ENCODE results near the gene PARP15. TPM values are rescaled to one million over a fixed set of nuclear protein-coding genes. Genes with fewer than 3 reads are reported as not detected.

The PARP15 gene
- total RNA-seq, 2 experiments from 2014 or later, result 41.6 to 41.8 TPM

GRCh38 chr3:122572940-122573412, 4.5 kb upstream of the PARP15 start:
- CTCF ChIA-PET, result no interaction called here
- H3K27me3 ChIP-seq (ENCODE audit: control insufficient read depth in 1 of 2, insufficient read depth in 2 of 2, low read length in 2 of 2), result no peaks in the 10 kb centered on the region
- H3K36me3 ChIP-seq (ENCODE audit: insufficient read depth, low read length), result peaks cover 42% of the 10 kb centered on the region
- intact Hi-C loops (cut with DNase I, micrococcal nuclease), result no loop called here
- POLR2A ChIA-PET, result no interaction called here
- Mint-ChIP-seq H3K27me3 (no peaks in the 10 kb centered on the region), H3K36me3 (ENCODE audit: low read depth) (peaks cover 65% of the 10 kb centered on the region), H3K27ac (peak overlapping the region; percentile 67), H3K4me1 (ENCODE audit: low read depth) (peaks cover 65% of the 10 kb centered on the region), H3K9me3 (no peaks in the 10 kb centered on the region), H3K4me3 (peak overlapping the region; percentile 50)
- DNase-seq, result peak in 7 of 14 experiments; percentile 4 to 74 (median 43)
- H3K9me3 ChIP-seq (ENCODE audit: control insufficient read depth in 1 of 2, insufficient read depth in 1 of 2, low read length in 2 of 2), result no peaks in the 10 kb centered on the region
- H3K4me1 ChIP-seq (ENCODE audit: insufficient read depth, low read length), result peaks cover 37% of the 10 kb centered on the region
- no peak for ATAC-seq (ENCODE audit: poor library complexity)
- no peak overlapping the region for H3K4me3 ChIP-seq (ENCODE audit: low read length)
- TF ChIP-seq CTCF (IDR thresholded peaks at IDR 0.05), result no peak
- H3K27ac ChIP-seq (ENCODE audit: low read depth in 1 of 2, low read length in 2 of 2), result peak overlapping the region in 1 of 2 donors; percentile 38

GRCh38 chr3:122576174-122576940, 1.1 kb upstream of the PARP15 start:
- POLR2A ChIA-PET, result interaction anchor here (0.7 to 1.5 kb wide), 4 partner anchors 11 to 27 kb away, joined by 3 to 4 read pairs (median 4); partner anchors contain the start of genes DTX3L and PARP9
- TF ChIP-seq CTCF (IDR thresholded peaks at IDR 0.05), result no peak
- H3K27me3 ChIP-seq (ENCODE audit: control insufficient read depth in 1 of 2, insufficient read depth in 2 of 2, low read length in 2 of 2), result no peaks in the 10 kb centered on the region
- peaks cover 29% of the 10 kb centered on the region for H3K4me1 ChIP-seq (ENCODE audit: insufficient read depth, low read length)
- CTCF ChIA-PET, result interaction anchor here (0.9 kb wide), 1 partner anchor 12 kb away, joined by 3 read pairs; no protein-coding TSS in a partner anchor
- H3K9me3 ChIP-seq (ENCODE audit: control insufficient read depth in 1 of 2, insufficient read depth in 1 of 2, low read length in 2 of 2), result peaks cover 0 to 2% of the 10 kb centered on the region in 2 experiments
- H3K36me3 Mint-ChIP-seq (ENCODE audit: low read depth), result peaks cover 57% of the 10 kb centered on the region
- intact Hi-C loops (cut with DNase I, micrococcal nuclease), result loop anchor here in 1 of 2 experiments (1.0 to 5.0 kb wide), 2 partner anchors 11 to 216 kb away; partner anchors contain the start of gene HSPBAP1
- H3K27me3 Mint-ChIP-seq, result no peaks in the 10 kb centered on the region
- DNase-seq, result peak in 2 of 14 experiments; percentile 26 to 32
- H3K27ac ChIP-seq (ENCODE audit: low read depth in 1 of 2, low read length in 2 of 2), result peak overlapping the region in 1 of 2 donors; percentile 53
- H3K4me3 Mint-ChIP-seq, result peak overlapping the region; percentile 99
- peak; percentile 20 for ATAC-seq (ENCODE audit: poor library complexity)
- peaks cover 2% of the 10 kb centered on the region for H3K9me3 Mint-ChIP-seq
- peaks cover 12% of the 10 kb centered on the region for H3K36me3 ChIP-seq (ENCODE audit: insufficient read depth, low read length)
- peaks cover 68% of the 10 kb centered on the region for H3K4me1 Mint-ChIP-seq (ENCODE audit: low read depth)
- no peak overlapping the region for H3K4me3 ChIP-seq (ENCODE audit: low read length)
- H3K27ac Mint-ChIP-seq, result peak overlapping the region; percentile 86

- ChIA-PET POLR2A (interaction anchor here (0.7 to 3.3 kb wide), 12 partner anchors 7 to 216 kb away, joined by 3 to 28 read pairs (median 4); partner anchors contain the start of genes DTX3L, HSPBAP1, KPNA1 and PARP14), CTCF (interaction anchor here (1.0 to 1.3 kb wide), 2 partner anchors 10 to 101 kb away, joined by 3 to 6 read pairs; no protein-coding TSS in a partner anchor)
- Histone ChIP-seq H3K4me1 (ENCODE audit: insufficient read depth, low read length) (peaks cover 23% of the 10 kb centered on the region), H3K27ac (ENCODE audit: low read depth in 1 of 2, low read length in 2 of 2) (peak overlapping the region; percentile 53 to 65), H3K36me3 (ENCODE audit: insufficient read depth, low read length) (peaks cover 12% of the 10 kb centered on the region), H3K4me3 (ENCODE audit: low read length) (peak overlapping the region; percentile 81), H3K27me3 (ENCODE audit: control insufficient read depth in 1 of 2, insufficient read depth in 2 of 2, low read length in 2 of 2) (no peaks in the 10 kb centered on the region), H3K9me3 (ENCODE audit: control insufficient read depth in 1 of 2, insufficient read depth in 1 of 2, low read length in 2 of 2) (peaks cover 8 to 18% of the 10 kb centered on the region in 2 experiments)
- H3K4me1 Mint-ChIP-seq (ENCODE audit: low read depth), result peaks cover 66% of the 10 kb centered on the region
- ATAC-seq (ENCODE audit: poor library complexity) (no peak), DNase-seq (no peak)
- intact Hi-C loops (cut with DNase I, micrococcal nuclease), result loop anchor here (2.0 to 5.0 kb wide), 2 partner anchors 13 to 214 kb away; partner anchors contain the start of genes DTX3L (in 1 of the 2), HSPBAP1 (in 1 of the 2) and PARP9 (in 1 of the 2)
- H3K27me3 Mint-ChIP-seq, result no peaks in the 10 kb centered on the region
- peaks cover 63% of the 10 kb centered on the region for H3K36me3 Mint-ChIP-seq (ENCODE audit: low read depth)
- peaks cover 5% of the 10 kb centered on the region for H3K9me3 Mint-ChIP-seq
- H3K4me3 Mint-ChIP-seq, result peak overlapping the region; percentile 99
- peak overlapping the region; percentile 86 for H3K27ac Mint-ChIP-seq
- no peak for TF ChIP-seq CTCF (IDR thresholded peaks at IDR 0.05)
Measured at GRCh38 chr3:122578069-122578740, 755 bp downstream of the PARP15 start.

All from CD4-positive, alpha-beta T cell (primary cell).